Measurements from ENCODE around the gene SKP1.

SKP1 gene

DNA sequence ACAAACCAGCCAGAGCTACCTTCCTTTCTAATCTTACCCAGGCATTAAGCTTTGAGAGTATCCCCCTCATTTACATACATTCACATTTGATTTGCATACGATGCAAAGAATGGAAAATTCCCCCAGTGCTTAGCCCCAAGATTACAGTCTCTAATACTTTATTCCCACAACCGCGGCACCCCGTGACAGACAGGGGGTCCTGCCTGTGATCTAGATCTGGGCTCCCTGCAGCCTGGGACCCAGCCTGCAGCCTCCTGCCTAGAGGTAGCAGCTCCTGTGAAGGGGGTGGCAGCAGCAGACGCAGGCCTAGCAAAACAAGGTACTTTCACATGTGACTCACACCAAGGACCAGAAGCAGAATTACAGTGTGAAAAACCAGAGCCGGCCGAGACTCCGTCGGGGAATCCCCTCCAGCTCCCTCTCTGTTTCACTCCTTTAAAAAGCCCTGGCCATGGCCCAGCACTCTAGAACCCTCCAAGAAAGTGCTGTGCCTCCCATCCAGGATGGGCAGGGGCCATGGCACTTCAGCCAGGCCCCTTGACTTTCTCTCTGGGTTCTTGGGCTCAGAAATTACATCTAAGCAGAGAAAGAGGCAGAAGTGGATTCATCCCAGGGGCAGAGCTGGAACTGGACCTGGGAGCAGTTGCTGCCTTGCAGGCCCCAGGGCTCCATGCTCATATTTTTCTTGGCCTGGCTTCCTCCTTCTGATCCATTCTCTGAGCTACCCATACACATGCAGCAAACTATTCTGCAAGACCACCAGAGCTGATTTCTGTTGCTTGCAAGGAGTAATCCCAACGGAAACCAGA is 76.3 kb downstream of the SKP1 start:
- no peaks in the 10 kb centered on the region for H3K9me3 ChIP-seq (ENCODE audit: severe bottlenecking)
- no peaks in the 10 kb centered on the region for H3K27me3 ChIP-seq (ENCODE audit: insufficient read depth, low read depth, severe bottlenecking)
- TF ChIP-seq CTCF (IDR thresholded peaks at IDR 0.05; ENCODE audit: low read depth, low read length) = no peak
- no peaks in the 10 kb centered on the region for H3K36me3 ChIP-seq
- no peak overlapping the region for H3K4me3 ChIP-seq (ENCODE audit: low read depth, low read length)
- no peak overlapping the region for H3K27ac ChIP-seq
- DNase-seq = no peak

DNA sequence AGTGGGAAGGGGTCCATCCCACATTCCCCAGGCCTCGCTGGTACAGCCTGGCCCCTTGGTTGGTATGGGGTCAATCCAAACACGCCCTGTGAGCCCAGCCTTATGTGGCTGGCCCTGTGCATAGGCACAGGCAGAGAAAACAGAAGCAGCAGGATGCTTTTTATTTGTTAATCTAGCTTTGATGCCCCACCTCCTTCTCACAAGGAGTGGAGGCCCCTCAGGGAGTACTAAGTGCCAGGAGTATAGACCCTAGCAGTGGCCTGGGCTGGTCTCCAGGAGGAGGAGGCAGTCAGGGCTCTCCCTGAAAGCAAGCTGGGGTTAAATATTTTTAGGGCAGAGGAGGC is 76.8 kb downstream of the SKP1 start:
- H3K27me3 ChIP-seq (ENCODE audit: insufficient read depth, low read depth, severe bottlenecking) = no peaks in the 10 kb centered on the region
- TF ChIP-seq CTCF (IDR thresholded peaks at IDR 0.05; ENCODE audit: low read depth, low read length) = no peak
- no peak for DNase-seq
- H3K27ac ChIP-seq = no peak overlapping the region
- H3K36me3 ChIP-seq = no peaks in the 10 kb centered on the region
- H3K9me3 ChIP-seq (ENCODE audit: severe bottlenecking) = no peaks in the 10 kb centered on the region
- H3K4me3 ChIP-seq (ENCODE audit: low read depth, low read length) = no peak overlapping the region

GRCh38 chr5:134099288-134099872 is 77.4 kb downstream of the SKP1 start:
- H3K4me3 ChIP-seq (ENCODE audit: low read depth, low read length) = no peak overlapping the region
- H3K36me3 ChIP-seq = no peaks in the 10 kb centered on the region
- no peak overlapping the region for H3K27ac ChIP-seq
- H3K9me3 ChIP-seq (ENCODE audit: severe bottlenecking) = no peaks in the 10 kb centered on the region
- TF ChIP-seq CTCF (IDR thresholded peaks at IDR 0.05; ENCODE audit: low read depth, low read length) = no peak
- H3K27me3 ChIP-seq (ENCODE audit: insufficient read depth, low read depth, severe bottlenecking) = no peaks in the 10 kb centered on the region
- no peak for DNase-seq
